Measurements from ENCODE around the gene TFIP11. TPM values are rescaled to one million over a fixed set of nuclear protein-coding genes. Genes with fewer than 3 reads are reported as not detected.

Gene TFIP11
- total RNA-seq, 2 donors from 2014 or later: 15.4 TPM

DNA sequence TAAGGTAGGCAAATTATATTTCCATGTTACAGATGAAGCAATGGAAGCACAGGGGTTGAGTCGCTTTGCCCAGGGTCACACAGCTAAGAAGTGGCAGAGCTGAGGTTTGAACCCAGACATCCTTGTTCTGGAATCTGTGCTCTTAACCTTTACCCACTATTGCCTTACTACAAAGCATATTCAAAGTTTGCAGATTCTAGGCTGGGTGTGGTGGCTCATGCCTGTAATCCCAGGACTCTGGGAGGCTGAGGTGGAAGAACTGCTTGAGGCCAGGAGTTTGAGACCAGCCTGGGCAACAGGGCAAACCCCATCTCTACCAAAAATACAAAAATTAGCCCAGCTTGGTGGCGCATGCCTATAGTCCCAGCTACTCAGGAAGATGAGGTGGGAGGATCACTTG lies 27.8 kb upstream of the TFIP11 start:
- Histone ChIP-seq H3K4me3 (no peak overlapping the region), H3K4me1 (peaks cover 0 to 19% of the 10 kb centered on the region in 2 donors), H3K9me3 (no peaks in the 10 kb centered on the region), H3K27ac (no peak overlapping the region), H3K36me3 (peaks cover 39% of the 10 kb centered on the region), H3K27me3 (no peaks in the 10 kb centered on the region)
- TF ChIP-seq, protein P1, sequence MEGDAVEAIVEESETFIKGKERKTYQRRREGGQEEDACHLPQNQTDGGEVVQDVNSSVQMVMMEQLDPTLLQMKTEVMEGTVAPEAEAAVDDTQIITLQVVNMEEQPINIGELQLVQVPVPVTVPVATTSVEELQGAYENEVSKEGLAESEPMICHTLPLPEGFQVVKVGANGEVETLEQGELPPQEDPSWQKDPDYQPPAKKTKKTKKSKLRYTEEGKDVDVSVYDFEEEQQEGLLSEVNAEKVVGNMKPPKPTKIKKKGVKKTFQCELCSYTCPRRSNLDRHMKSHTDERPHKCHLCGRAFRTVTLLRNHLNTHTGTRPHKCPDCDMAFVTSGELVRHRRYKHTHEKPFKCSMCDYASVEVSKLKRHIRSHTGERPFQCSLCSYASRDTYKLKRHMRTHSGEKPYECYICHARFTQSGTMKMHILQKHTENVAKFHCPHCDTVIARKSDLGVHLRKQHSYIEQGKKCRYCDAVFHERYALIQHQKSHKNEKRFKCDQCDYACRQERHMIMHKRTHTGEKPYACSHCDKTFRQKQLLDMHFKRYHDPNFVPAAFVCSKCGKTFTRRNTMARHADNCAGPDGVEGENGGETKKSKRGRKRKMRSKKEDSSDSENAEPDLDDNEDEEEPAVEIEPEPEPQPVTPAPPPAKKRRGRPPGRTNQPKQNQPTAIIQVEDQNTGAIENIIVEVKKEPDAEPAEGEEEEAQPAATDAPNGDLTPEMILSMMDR (IDR thresholded peaks at IDR 0.05): no peak
- DNase-seq (ENCODE audit: low spot score): no peak

DNA sequence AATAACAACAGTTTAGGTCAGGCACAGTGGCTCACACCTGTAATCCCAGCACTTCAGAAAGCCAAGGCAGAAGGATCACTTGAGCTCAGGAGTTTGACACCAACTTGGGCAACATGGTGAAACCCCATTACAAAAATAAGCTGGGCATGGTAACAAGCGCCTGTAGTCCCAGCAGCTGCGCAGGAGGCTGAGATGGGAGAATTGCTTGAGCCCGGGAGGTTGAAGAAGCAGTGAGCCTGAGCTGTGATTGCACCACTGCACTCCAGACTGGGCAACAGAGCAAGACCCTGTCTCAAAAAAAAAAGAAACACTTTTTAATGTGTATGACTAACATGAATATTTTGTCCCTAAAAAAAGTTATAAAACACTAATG lies 24.5 kb upstream of the TFIP11 start:
- H3K27ac ChIP-seq: no peak overlapping the region
- peaks cover 50% of the 10 kb centered on the region for H3K36me3 ChIP-seq
- no peak overlapping the region for H3K4me3 ChIP-seq
- H3K27me3 ChIP-seq: no peaks in the 10 kb centered on the region
- no peaks in the 10 kb centered on the region for H3K9me3 ChIP-seq
- no peaks in the 10 kb centered on the region for H3K4me1 ChIP-seq
- DNase-seq (ENCODE audit: low spot score): no peak
- TF ChIP-seq, protein P1 (IDR thresholded peaks at IDR 0.05): no peak

DNA sequence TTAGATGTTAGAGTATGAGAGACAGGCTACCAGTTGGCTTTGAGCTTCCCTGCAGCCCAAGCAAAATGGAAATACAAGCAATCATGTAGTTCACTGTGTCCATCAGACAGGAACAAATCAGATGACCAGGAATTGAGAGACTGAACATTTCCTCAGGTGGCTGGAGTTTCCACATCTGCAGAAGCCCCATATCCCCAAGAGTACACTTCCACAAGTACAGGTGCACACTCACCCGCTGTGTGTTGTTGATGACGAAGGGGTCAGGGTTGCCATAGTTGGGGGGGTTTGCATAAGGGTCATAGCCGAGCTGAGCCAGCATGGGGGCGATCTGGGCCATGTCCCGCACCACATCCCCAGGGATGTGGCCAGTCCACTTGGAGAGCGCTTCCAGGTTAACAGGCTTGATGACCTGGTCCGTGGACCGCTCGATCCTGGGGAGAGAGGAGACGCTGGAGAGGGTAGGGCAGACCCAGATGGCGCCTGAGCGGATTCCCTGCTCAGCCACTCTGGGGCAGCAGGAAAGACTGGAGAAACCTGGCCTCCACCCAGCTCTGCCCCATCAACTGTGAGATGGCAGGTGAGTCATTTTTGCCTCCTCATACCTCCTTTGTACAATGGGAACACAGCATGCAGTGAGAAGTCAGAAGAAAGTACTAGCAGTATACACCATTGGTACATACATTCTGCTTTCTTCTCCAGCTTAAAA lies 23.9 kb upstream of the TFIP11 start:
- Histone ChIP-seq H3K4me3 (no peak overlapping the region), H3K9me3 (no peaks in the 10 kb centered on the region), H3K4me1 (no peaks in the 10 kb centered on the region), H3K36me3 (peaks cover 52% of the 10 kb centered on the region), H3K27ac (no peak overlapping the region), H3K27me3 (no peaks in the 10 kb centered on the region)
- no peak for DNase-seq (ENCODE audit: low spot score)
- TF ChIP-seq, protein P1 (IDR thresholded peaks at IDR 0.05): no peak

DNA sequence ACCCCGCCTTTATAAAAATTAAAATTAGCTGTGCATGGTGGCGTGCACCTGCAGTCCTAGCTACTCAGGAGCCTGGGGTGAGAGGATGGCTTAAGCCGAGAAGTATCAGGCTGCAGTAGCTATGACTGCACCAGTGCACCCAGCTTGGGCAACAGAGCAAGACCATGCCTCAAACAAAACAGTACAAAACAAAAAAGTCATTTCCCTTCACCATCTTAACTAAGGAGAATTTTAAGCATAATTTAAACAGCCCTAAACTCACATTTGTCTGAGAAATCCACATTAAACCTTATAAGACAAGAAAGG lies 23.3 kb upstream of the TFIP11 start:
- Histone ChIP-seq H3K4me1 (no peaks in the 10 kb centered on the region), H3K9me3 (no peaks in the 10 kb centered on the region), H3K36me3 (peaks cover 52% of the 10 kb centered on the region), H3K4me3 (no peak overlapping the region), H3K27me3 (no peaks in the 10 kb centered on the region), H3K27ac (no peak overlapping the region)
- TF ChIP-seq, protein P1 (IDR thresholded peaks at IDR 0.05): no peak
- no peak for DNase-seq (ENCODE audit: low spot score)

DNA sequence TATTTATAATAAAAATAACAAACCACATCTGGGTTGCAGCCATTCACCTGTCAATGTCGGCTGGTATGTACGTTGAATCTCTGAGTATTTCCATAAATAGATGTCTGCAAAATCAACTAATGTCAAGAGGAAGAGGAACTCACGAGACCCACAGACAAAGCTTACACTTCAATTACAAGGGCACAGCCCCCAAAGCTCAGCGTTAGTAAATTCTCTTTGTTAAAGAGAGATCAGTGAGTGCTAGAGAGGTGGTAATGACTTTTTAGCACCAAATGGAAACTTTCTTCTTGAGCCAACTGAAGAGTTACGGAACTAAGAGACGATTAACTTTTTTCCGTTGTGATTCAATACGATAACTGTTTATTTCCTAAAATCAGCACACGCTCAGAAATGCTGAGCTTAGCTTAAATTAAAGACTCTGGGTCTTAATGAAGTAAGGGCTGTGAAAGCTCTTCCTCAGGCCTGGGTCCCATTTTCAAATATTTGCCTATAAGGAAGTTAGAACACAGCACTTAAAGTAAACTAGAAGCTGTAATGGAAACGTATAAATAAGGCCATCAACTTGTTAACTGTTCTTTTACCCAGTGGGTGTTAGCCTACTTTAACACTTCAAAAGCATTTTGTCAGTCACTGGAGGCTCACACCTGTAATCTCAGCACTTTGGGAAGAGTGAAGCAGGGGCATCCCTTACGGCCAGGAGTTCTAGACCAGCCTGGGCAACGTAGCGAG lies 22.8 kb upstream of the TFIP11 start:
- H3K27ac ChIP-seq: no peak overlapping the region
- no peak overlapping the region for H3K4me3 ChIP-seq
- no peaks in the 10 kb centered on the region for H3K9me3 ChIP-seq
- peaks cover 52% of the 10 kb centered on the region for H3K36me3 ChIP-seq
- no peaks in the 10 kb centered on the region for H3K27me3 ChIP-seq
- TF ChIP-seq, protein P1 (IDR thresholded peaks at IDR 0.05): no peak
- DNase-seq (ENCODE audit: low spot score): no peak
- no peaks in the 10 kb centered on the region for H3K4me1 ChIP-seq

All from right atrium auricular region (tissue), 2 donors.